GM12878 (cell line): ENCODE measurements around the gene DCAF15. TPM values are rescaled to one million over a fixed set of nuclear protein-coding genes. Genes with fewer than 3 reads are reported as not detected.

ENCODE experiments used
- ATAC-seq: fragments of 200-7000 bp; cut with Tn5 transposase; 3 replicates; pipeline ENCODE4 v1.9.1; 2020; ENCODE audit warnings: mild to moderate bottlenecking, moderate library complexity
- BruUV-seq: library from RNA; stranded (reverse); fragments of 400-500 nt; replicated peaks from 2 replicates; lab custom pipeline; 2021; lab: Mats Ljungman, UMichigan
- CTCF ChIA-PET: fragments of 300-600 bp; sonication (Branson Sonifier 250); formaldehyde crosslinking; extraction: SDS; loops from one replicate; lab custom pipeline; 2021; ENCODE audit warnings: inconsistent platforms; lab: Yijun Ruan, JAX
- POLR2A ChIA-PET: fragments of 350-600 bp; formaldehyde crosslinking; extraction: SDS; loops from one replicate; lab custom pipeline; 2021; ENCODE audit warnings: inconsistent platforms; lab: Charles Lee
- RAD21 ChIA-PET: fragments of 300-600 bp; sonication (Branson Sonifier 250); formaldehyde crosslinking; loops from one replicate; lab custom pipeline; 2023; ENCODE audit warnings: antibody characterized with exemption; ENCODE audit not compliant: unreplicated experiment; lab: Charles Lee
- SMC1A ChIA-PET: fragments of 300-600 bp; sonication (Branson Sonifier 250); formaldehyde crosslinking; loops from one replicate; lab custom pipeline; 2023; ENCODE audit not compliant: unreplicated experiment, uncharacterized antibody; lab: Charles Lee
- DNase-seq: peaks from one replicate; pipeline ENCODE4 v3.0.0-alpha.2; 2011; ENCODE audit warnings: low read depth, low spot score
- FAIRE-seq: peaks from 3 replicates; lab custom pipeline; 2011; peaks lifted over from hg19 to GRCh38; lab: Jason Lieb, UNC
- H2AFZ ChIP-seq: 2 replicates; pipeline ENCODE4 v1.6.0; 2011; ENCODE audit warnings: low read depth, low read length, control low read depth; ENCODE audit not compliant: control insufficient read depth
- H3K27ac ChIP-seq: 2 replicates; pipeline ENCODE4 v1.5.1; 2011; ENCODE audit warnings: control low read depth; ENCODE audit not compliant: control insufficient read depth, insufficient read depth
- H3K27me3 ChIP-seq, 2 experiments: replicated peaks in 1 of 2; 2 replicates each; pipeline versions ENCODE4 v1.6.0 to v1.6.1; 2011; ENCODE audit warnings: low read length in 1 of 2; ENCODE audit not compliant: control insufficient read depth in 2 of 2, insufficient read depth in 2 of 2
- H3K36me3 ChIP-seq, 2 experiments: 2 replicates each; pipeline ENCODE4 v1.5.1; 2011; ENCODE audit warnings: low read length in 1 of 2; ENCODE audit not compliant: control insufficient read depth in 2 of 2, insufficient read depth in 2 of 2
- H3K4me1 ChIP-seq: 2 replicates; pipeline ENCODE4 v1.6.1; 2011; ENCODE audit warnings: mild to moderate bottlenecking, low read length, moderate library complexity, mixed read lengths; ENCODE audit not compliant: control insufficient read depth, insufficient read depth
- H3K4me2 ChIP-seq: 2 replicates; pipeline ENCODE4 v1.6.0; 2011; ENCODE audit warnings: control low read depth; ENCODE audit not compliant: control insufficient read depth, insufficient read depth
- H3K4me3 ChIP-seq: fragments of 200-600 bp; sonication (generic); 2 replicates; pipeline ENCODE4 v1.5.1; 2016
- H3K79me2 ChIP-seq: 2 replicates; pipeline ENCODE4 v1.6.0; 2011; ENCODE audit warnings: low read length; ENCODE audit not compliant: control insufficient read depth, insufficient read depth
- H3K9ac ChIP-seq: 2 replicates; pipeline ENCODE4 v1.8.0; 2011; ENCODE audit warnings: low read length, control low read depth, mixed read lengths; ENCODE audit not compliant: control insufficient read depth, insufficient read depth
- H3K9me3 ChIP-seq: replicated peaks from 3 replicates; pipeline ENCODE4 v1.5.1; 2011; ENCODE audit warnings: mild to moderate bottlenecking, low read length; ENCODE audit not compliant: control insufficient read depth, insufficient read depth
- H4K20me1 ChIP-seq: 2 replicates; pipeline ENCODE4 v1.6.0; 2011; ENCODE audit not compliant: control insufficient read depth, insufficient read depth
- ASH2L ChIP-seq: fragments of 300-600, 200-600 bp; sonication (generic); IDR thresholded peaks from 2 replicates; pipeline ENCODE4 v1.6.1; 2017; ENCODE audit warnings: low read depth, mild to moderate bottlenecking, borderline replicate concordance
- EZH2 ChIP-seq: IDR thresholded peaks from 2 replicates; pipeline ENCODE4 v1.6.1; 2012; ENCODE audit warnings: low read depth, mild to moderate bottlenecking, control low read depth, inconsistent platforms, low read length, borderline replicate concordance; ENCODE audit not compliant: control insufficient read depth
- FOXK2 ChIP-seq: fragments of 450-650 bp; IDR thresholded peaks from 2 replicates; pipeline ENCODE4 v1.6.1; 2017; ENCODE audit warnings: mild to moderate bottlenecking, moderate library complexity
- IKZF2 ChIP-seq, 2 experiments: fragments of 450-650 bp; IDR thresholded peaks; 2 replicates each; pipeline ENCODE4 v1.6.1; 2017; ENCODE audit warnings: mild to moderate bottlenecking in 2 of 2, moderate library complexity in 2 of 2
- JUNB ChIP-seq: IDR thresholded peaks from 2 replicates; pipeline ENCODE4 v1.6.1; 2016; ENCODE audit warnings: antibody characterized with exemption, mild to moderate bottlenecking
- MYC ChIP-seq: IDR thresholded peaks from 2 replicates; pipeline ENCODE4 v1.6.1; 2011; ENCODE audit warnings: mild to moderate bottlenecking, low read length, moderate library complexity, inconsistent platforms; ENCODE audit not compliant: insufficient read depth, insufficient replicate concordance, insufficient read length, severe bottlenecking
- NR2C1 ChIP-seq: fragments of 450-650 bp; IDR thresholded peaks from 2 replicates; pipeline ENCODE4 v1.6.1; 2017; ENCODE audit warnings: antibody characterized with exemption, mild to moderate bottlenecking, moderate library complexity
- RAD51 ChIP-seq: fragments of 450-650 bp; IDR thresholded peaks from 2 replicates; pipeline ENCODE4 v1.6.1; 2016; ENCODE audit warnings: moderate library complexity, mild to moderate bottlenecking, inconsistent platforms
- RCOR1 ChIP-seq: conservative IDR thresholded peaks from 2 replicates; pipeline ENCODE4 v1.6.1; 2012; ENCODE audit warnings: low read depth, low read length, improper control_type of control experiment
- RELA ChIP-seq: fragments of 450-650 bp; IDR thresholded peaks from 2 replicates; pipeline ENCODE4 v1.8.0; 2014; ENCODE audit warnings: borderline replicate concordance; ENCODE audit not compliant: partially characterized antibody
- SMAD1 ChIP-seq: fragments of 450-650 bp; IDR thresholded peaks from 2 replicates; pipeline ENCODE4 v1.6.1; 2018; ENCODE audit warnings: mild to moderate bottlenecking, low read depth; ENCODE audit not compliant: partially characterized antibody
- SMC3 ChIP-seq: IDR thresholded peaks from 2 replicates; pipeline ENCODE4 v1.6.1; 2011; ENCODE audit warnings: low read length, improper control_type of control experiment, borderline replicate concordance
- SUPT20H ChIP-seq: IDR thresholded peaks from 2 replicates; pipeline ENCODE4 v1.6.1; 2011; ENCODE audit warnings: low read depth, mild to moderate bottlenecking, low read length, moderate library complexity, borderline replicate concordance; ENCODE audit not compliant: control insufficient read depth
- TCF12 ChIP-seq: IDR thresholded peaks from 2 replicates; pipeline ENCODE4 v1.6.1; 2011; ENCODE audit warnings: low read depth, mild to moderate bottlenecking, low read length
- ZBED1 ChIP-seq: IDR thresholded peaks from 2 replicates; pipeline ENCODE4 v1.6.1; 2016; ENCODE audit warnings: borderline replicate concordance
- ZNF24 ChIP-seq: fragments of 450-650 bp; IDR thresholded peaks from 2 replicates; pipeline ENCODE4 v1.6.1; 2017; ENCODE audit warnings: antibody characterized with exemption, mild to moderate bottlenecking
- ZNF274 ChIP-seq: IDR thresholded peaks from one replicate; pipeline ENCODE4 v1.8.0; 2011; ENCODE audit not compliant: insufficient read length, insufficient read depth
- WGBS: methylation state at CpG from one replicate; pipeline ENCODE4 v1.1.6; 2016; ENCODE audit warnings: low lambda C conversion rate; ENCODE audit not compliant: insufficient replicate concordance, insufficient coverage; ENCODE audit errors: missing lambda C conversion rate; 5-methylcytosine and 5-hydroxymethylcytosine counted together
- in situ Hi-C: fragments of 300-500 bp; cut with MboI; formaldehyde crosslinking; loops from 9 replicates; pipeline ENCODE4 v1.14.3; 2018; ENCODE audit warnings: mixed read lengths
- intact Hi-C: fragments of 100-400 bp; cut with micrococcal nuclease; formaldehyde crosslinking; loops from one replicate; pipeline ENCODE4 v1.14.2; 2022; ENCODE audit not compliant: unreplicated experiment
- polyA plus RNA-seq, 11 experiments: library from polyadenylated mRNA; depleted of rRNA in 4 of 11; unstranded in 6 of 11; stranded (reverse) in 5 of 11; fragments of >200 nt; fragmentation: Nextera tagmentation in 4 of 11; fragmentation: Illumina TruSeq in 1 of 11; extraction: Ambion mirVana in 4 of 11; extraction: Trizol in 1 of 11; gene quantifications; 1 replicate in 1 of 11; 2 replicates in 10 of 11; pipeline versions ENCODE4 v1.2.1 to v1.2.3, GENCODE V29; 2011 to 2016; ENCODE audit warnings: inconsistent platforms in 2 of 11, missing spikeins in 2 of 11, low read depth in 1 of 11
- total RNA-seq, 4 experiments: library from RNA; depleted of rRNA in 3 of 4; stranded (reverse); fragments of >200 nt in 3 of 4; fragmentation: Illumina TruSeq in 1 of 4; extraction: Trizol in 1 of 4; gene quantifications; 2 replicates each; pipeline versions ENCODE4 v1.2.1 to v1.2.3, GENCODE V29; 2013 to 2021
- TF ChIP-seq, protein P1 (sequence below): IDR thresholded peaks from 2 replicates; pipeline ENCODE4 v1.6.1; 2011; ENCODE audit warnings: mild to moderate bottlenecking, low read depth, low read length, moderate library complexity; ENCODE audit not compliant: insufficient replicate concordance
- TF ChIP-seq, protein P2 (sequence below): fragments of 450-650 bp; IDR thresholded peaks from 2 replicates; pipeline ENCODE4 v1.6.1; 2016; ENCODE audit warnings: mild to moderate bottlenecking, moderate library complexity, borderline replicate concordance

Gene DCAF15
- total and polyA plus RNA-seq, 10 of the 15 experiments (the other 5 are each of a cell fraction or from before 2014, with no cell fraction given), result 0.16 to 63.4 (median 26.6) TPM

DNA sequence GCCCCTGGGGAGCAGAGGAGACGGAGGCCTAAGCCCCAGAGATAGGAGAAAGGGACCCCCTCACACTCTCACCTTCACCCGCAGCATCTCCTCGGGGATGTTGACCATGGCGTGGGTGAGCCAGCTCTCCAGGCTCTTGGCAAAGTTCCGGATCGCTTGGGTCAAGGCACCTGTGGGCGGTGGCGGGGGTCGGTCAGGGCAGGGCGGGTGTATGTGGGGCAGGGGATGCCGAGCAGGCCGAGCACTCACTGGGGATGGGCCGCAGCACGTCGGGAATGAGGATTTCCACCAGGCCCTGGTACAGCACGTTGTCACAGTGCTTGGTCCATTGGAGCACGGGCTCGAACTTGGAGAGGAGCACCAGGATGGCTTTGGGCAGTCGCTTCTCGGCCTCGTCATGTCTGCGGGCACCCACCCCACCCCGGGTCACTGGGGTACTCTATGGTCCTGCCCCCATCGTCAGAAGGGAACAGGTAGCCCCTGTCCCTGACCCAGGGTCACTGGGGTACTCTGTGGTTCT, 13.1 kb downstream of the DCAF15 start (continued):
- TF ChIP-seq, protein P1, sequence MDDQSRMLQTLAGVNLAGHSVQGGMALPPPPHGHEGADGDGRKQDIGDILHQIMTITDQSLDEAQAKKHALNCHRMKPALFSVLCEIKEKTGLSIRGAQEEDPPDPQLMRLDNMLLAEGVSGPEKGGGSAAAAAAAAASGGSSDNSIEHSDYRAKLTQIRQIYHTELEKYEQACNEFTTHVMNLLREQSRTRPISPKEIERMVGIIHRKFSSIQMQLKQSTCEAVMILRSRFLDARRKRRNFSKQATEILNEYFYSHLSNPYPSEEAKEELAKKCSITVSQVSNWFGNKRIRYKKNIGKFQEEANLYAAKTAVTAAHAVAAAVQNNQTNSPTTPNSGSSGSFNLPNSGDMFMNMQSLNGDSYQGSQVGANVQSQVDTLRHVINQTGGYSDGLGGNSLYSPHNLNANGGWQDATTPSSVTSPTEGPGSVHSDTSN, result no peak
- no peak for TF ChIP-seq EZH2
- no peak for TF ChIP-seq RAD51
- TF ChIP-seq JUNB, result no peak
- TF ChIP-seq ASH2L, result no peak

DNA sequence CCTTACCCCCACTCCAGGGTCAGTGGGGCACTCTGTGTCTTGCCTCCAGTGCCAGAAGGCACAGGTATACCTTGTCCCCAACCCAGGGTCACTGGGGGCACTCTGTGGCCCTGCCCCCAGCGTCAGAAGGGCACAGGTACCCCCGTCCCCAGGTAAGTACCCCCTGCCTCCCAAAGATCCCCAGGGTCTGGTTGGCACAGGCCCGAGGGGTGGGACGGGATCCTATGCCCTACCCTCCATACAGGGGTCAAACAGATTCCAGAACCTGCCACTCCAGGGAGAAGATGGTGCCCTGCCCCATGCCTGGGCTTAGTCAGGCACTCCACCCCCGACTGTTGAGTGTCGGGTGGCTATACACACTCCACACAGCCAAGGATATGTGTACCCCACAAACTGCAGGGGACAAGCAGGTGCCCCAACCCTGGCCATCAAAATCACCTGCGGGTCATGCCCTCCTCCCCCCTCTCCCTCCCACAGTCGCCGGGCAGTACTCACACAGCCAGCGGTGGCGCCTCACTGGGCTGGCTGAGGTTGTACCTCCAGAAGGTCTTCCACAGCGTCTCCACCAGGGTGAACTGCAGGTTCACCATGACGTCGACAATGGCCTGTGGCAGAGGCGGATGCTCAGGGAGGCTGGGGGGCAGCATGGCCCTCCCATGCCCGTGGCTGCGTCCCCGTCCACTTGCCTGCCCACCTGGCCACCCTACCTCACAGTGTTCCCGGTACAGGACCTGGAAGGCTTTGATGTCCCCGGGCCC, 13.8 kb downstream of the DCAF15 start:
- in situ Hi-C loops (no loop called here), intact Hi-C loops (no loop called here)
- POLR2A ChIA-PET, result no interaction called here
- no peaks in the 10 kb centered on the region for H3K4me1 ChIP-seq
- SMC1A ChIA-PET, result no interaction called here
- peaks cover 0 to 7% of the 10 kb centered on the region in 2 experiments; a peak in 3 of 4 replicates for H3K36me3 ChIP-seq
- H3K9ac ChIP-seq, result no peak overlapping the region
- H3K79me2 ChIP-seq, result no peaks in the 10 kb centered on the region
- ATAC-seq (no peak), DNase-seq (no peak), FAIRE-seq (no peak)
- no peak overlapping the region for H2AFZ ChIP-seq
- H3K27me3 ChIP-seq, result no peaks in the 10 kb centered on the region
- CTCF ChIA-PET, result no interaction called here
- H3K9me3 ChIP-seq, result no peaks in the 10 kb centered on the region
- no TSS peak for BruUV-seq
- RAD21 ChIA-PET, result no interaction called here
- WGBS, result 89% methylated on average over 20 of the region's 20 CpGs
- H4K20me1 ChIP-seq, result no peaks in the 10 kb centered on the region
- H3K4me3 ChIP-seq, result no peak overlapping the region
- no peak overlapping the region for H3K27ac ChIP-seq
- H3K4me2 ChIP-seq, result no peak overlapping the region
- TF ChIP-seq NR2C1, result no peak
- no peak for TF ChIP-seq SMAD1
- no peak for TF ChIP-seq ZBED1
- no peak for TF ChIP-seq ZNF274
- TF ChIP-seq, protein P2, sequence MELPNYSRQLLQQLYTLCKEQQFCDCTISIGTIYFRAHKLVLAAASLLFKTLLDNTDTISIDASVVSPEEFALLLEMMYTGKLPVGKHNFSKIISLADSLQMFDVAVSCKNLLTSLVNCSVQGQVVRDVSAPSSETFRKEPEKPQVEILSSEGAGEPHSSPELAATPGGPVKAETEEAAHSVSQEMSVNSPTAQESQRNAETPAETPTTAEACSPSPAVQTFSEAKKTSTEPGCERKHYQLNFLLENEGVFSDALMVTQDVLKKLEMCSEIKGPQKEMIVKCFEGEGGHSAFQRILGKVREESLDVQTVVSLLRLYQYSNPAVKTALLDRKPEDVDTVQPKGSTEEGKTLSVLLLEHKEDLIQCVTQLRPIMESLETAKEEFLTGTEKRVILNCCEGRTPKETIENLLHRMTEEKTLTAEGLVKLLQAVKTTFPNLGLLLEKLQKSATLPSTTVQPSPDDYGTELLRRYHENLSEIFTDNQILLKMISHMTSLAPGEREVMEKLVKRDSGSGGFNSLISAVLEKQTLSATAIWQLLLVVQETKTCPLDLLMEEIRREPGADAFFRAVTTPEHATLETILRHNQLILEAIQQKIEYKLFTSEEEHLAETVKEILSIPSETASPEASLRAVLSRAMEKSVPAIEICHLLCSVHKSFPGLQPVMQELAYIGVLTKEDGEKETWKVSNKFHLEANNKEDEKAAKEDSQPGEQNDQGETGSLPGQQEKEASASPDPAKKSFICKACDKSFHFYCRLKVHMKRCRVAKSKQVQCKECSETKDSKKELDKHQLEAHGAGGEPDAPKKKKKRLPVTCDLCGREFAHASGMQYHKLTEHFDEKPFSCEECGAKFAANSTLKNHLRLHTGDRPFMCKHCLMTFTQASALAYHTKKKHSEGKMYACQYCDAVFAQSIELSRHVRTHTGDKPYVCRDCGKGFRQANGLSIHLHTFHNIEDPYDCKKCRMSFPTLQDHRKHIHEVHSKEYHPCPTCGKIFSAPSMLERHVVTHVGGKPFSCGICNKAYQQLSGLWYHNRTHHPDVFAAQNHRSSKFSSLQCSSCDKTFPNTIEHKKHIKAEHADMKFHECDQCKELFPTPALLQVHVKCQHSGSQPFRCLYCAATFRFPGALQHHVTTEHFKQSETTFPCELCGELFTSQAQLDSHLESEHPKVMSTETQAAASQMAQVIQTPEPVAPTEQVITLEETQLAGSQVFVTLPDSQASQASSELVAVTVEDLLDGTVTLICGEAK, result no peak
- TF ChIP-seq RELA, result no peak
- TF ChIP-seq FOXK2, result no peak
- TF ChIP-seq ZNF24, result no peak
- TF ChIP-seq SUPT20H, result no peak
- TF ChIP-seq IKZF2 (IDR thresholded peaks at IDR 0.05), result no peak
- no peak for TF ChIP-seq RCOR1
- TF ChIP-seq SMC3, result no peak
- no peak for TF ChIP-seq TCF12
- TF ChIP-seq MYC, result no peak
